ENCODE measurements around the gene SPINDOC.

Gene SPINDOC

GRCh38 chr11:63834535-63835157, 21.4 kb downstream of the SPINDOC start:
- no peak for DNase-seq

- no peak for DNase-seq
These were observed 21.9 kb downstream of the SPINDOC start for GRCh38 chr11:63835158-63835545.

- peak; percentile 65 for DNase-seq
These were observed 23.9 kb downstream of the SPINDOC start for GRCh38 chr11:63837027-63837688.

- no peak for DNase-seq
These were observed 24.5 kb downstream of the SPINDOC start for GRCh38 chr11:63837739-63838138.

GRCh38 chr11:63838150-63838677, 25.0 kb downstream of the SPINDOC start:
- no peak for DNase-seq

GRCh38 chr11:63838678-63839507, 25.6 kb downstream of the SPINDOC start, which contains the start of gene MARK2:
Gene MARK2 (plus strand): TSS chr11:63839110. CDS start chr11:63839507, 397 bp downstream.
- peak; percentile 99 for DNase-seq

- DNase-seq: no peak
These were observed 26.5 kb downstream of the SPINDOC start for GRCh38 chr11:63839508-63840355.

GRCh38 chr11:63840356-63841060, 27.3 kb downstream of the SPINDOC start:
- DNase-seq: no peak

GRCh38 chr11:63841554-63841953, 28.3 kb downstream of the SPINDOC start:
- DNase-seq: no peak

GRCh38 chr11:63843041-63843440, 29.8 kb downstream of the SPINDOC start:
- DNase-seq: no peak

- no peak for DNase-seq
These were observed 31.6 kb downstream of the SPINDOC start for GRCh38 chr11:63844836-63845235.

- no peak for DNase-seq
These were observed 32.0 kb downstream of the SPINDOC start for GRCh38 chr11:63845303-63845702.

GRCh38 chr11:63845911-63846310, 32.7 kb downstream of the SPINDOC start:
- DNase-seq: no peak

- DNase-seq: no peak
These were observed 33.6 kb downstream of the SPINDOC start for GRCh38 chr11:63846897-63847296.

- DNase-seq: no peak
These were observed 34.1 kb downstream of the SPINDOC start for GRCh38 chr11:63847363-63847762.

GRCh38 chr11:63849691-63850090, 36.4 kb downstream of the SPINDOC start:
- no peak for DNase-seq

GRCh38 chr11:63850920-63851319, 37.7 kb downstream of the SPINDOC start:
- DNase-seq: no peak

GRCh38 chr11:63851364-63851763, 38.1 kb downstream of the SPINDOC start:
- DNase-seq: no peak

GRCh38 chr11:63853476-63853875, 40.2 kb downstream of the SPINDOC start:
- no peak for DNase-seq

GRCh38 chr11:63854696-63855095, 41.4 kb downstream of the SPINDOC start:
- no peak for DNase-seq

GRCh38 chr11:63855975-63856374, 42.7 kb downstream of the SPINDOC start:
- no peak for DNase-seq

Measured in NCI-H2227 treated with DMSO at 0.1 percent for 48 hours (cell line).